Peyer's patch (tissue), 4 donors: ENCODE data around the gene C1orf167. TPM values are rescaled to one million over a fixed set of nuclear protein-coding genes. Genes with fewer than 3 reads are reported as not detected.
A peak's percentile ranks its signal among the peaks of the same experiment; 100 is the strongest.

ENCODE experiments used
- DNase-seq, 3 donors: peaks; one replicate each; pipeline ENCODE4 v3.0.0-alpha.2; 2017 to 2019
- H3K27ac ChIP-seq, 4 donors: fragments of 200-600 bp; sonication (generic); one replicate each; pipeline ENCODE4 v1.5.1; 2016 to 2019
- H3K27me3 ChIP-seq, 2 donors: fragments of 200-600 bp; sonication (generic); one replicate each; pipeline ENCODE4 v1.5.1; 2019
- H3K36me3 ChIP-seq, 3 donors: fragments of 200-600 bp; sonication (generic); one replicate each; pipeline ENCODE4 v1.5.1; 2016 to 2019
- H3K4me1 ChIP-seq, 4 donors: fragments of 200-600 bp; sonication (generic); one replicate each; pipeline ENCODE4 v1.5.1; 2016 to 2019
- H3K4me3 ChIP-seq, 4 donors: fragments of 200-600 bp; sonication (generic); 1 replicate in 3 of 4; 2 replicates in 1 of 4; pipeline ENCODE4 v1.5.1; 2016 to 2019; ENCODE audit warnings: mild to moderate bottlenecking in 1 of 4
- H3K9me3 ChIP-seq, 4 donors: fragments of 200-600 bp; sonication (generic); one replicate each; pipeline ENCODE4 v1.5.1; 2016 to 2019; ENCODE audit warnings: mild to moderate bottlenecking in 1 of 4
- CTCF ChIP-seq, 6 experiments: fragments of 450-650 bp in 4 of 6; fragments of 200-600 bp in 2 of 6; sonication (generic) in 1 of 6; IDR thresholded peaks; one replicate each; pipeline ENCODE4 v1.5.1; 2017 to 2019; ENCODE audit warnings: antibody characterized with exemption in 6 of 6, mild to moderate bottlenecking in 3 of 6, moderate library complexity in 1 of 6
- POLR2A ChIP-seq, 2 donors: fragments of 450-650 bp; IDR thresholded peaks; one replicate each; pipeline ENCODE4 v1.5.1; 2017; ENCODE audit warnings: antibody characterized with exemption in 2 of 2, mild to moderate bottlenecking in 2 of 2, moderate library complexity in 2 of 2
- total RNA-seq, 4 donors: library from RNA; depleted of rRNA; stranded (reverse); fragments of >200 nt; gene quantifications; one replicate each; pipeline ENCODE4 v1.1.0, GENCODE V29; 2016

C1orf167 gene
- total RNA-seq, 4 donors from 2014 or later: not detected

GRCh38 chr1:11770011-11770410, 8.0 kb downstream of the C1orf167 start:
- Histone ChIP-seq H3K27me3 (no peaks in the 10 kb centered on the region), H3K4me3 (no peak overlapping the region), H3K36me3 (no peaks in the 10 kb centered on the region), H3K4me1 (no peaks in the 10 kb centered on the region), H3K9me3 (no peaks in the 10 kb centered on the region), H3K27ac (no peak overlapping the region)
- no peak for DNase-seq
- TF ChIP-seq CTCF (IDR thresholded peaks at IDR 0.05): no peak
- no peak for TF ChIP-seq POLR2A (IDR thresholded peaks at IDR 0.05)

DNA sequence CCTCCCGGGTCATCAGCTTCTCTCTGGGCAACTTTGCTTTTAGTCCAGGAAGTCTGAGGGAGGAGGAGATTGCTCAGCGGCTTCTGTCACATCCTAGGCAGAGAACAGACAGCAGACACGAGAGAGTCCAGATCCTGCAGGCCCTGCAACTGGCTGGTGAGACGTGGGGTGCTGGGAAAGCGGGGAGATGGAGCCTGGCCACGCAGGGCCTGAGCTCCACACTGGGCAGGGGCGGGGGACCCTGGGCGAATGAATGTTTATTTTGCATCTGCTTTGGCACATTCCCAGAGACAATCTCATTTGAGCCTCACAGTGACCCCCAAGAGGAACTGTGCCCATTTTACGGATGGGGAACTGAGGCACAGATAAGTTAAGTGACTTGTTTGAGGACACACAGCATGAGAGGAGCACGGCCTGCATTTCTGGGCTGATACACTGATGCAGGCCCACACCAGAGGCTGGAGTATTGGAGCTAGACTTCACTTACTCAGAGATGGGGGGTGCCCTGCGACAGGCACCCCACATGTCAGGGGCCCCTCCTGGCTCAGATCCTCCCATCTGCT, 9.6 kb downstream of the C1orf167 start:
- no peak for DNase-seq
- no peaks in the 10 kb centered on the region for H3K4me1 ChIP-seq
- no peak overlapping the region for H3K4me3 ChIP-seq
- H3K27me3 ChIP-seq: no peaks in the 10 kb centered on the region
- no peaks in the 10 kb centered on the region for H3K36me3 ChIP-seq
- H3K9me3 ChIP-seq: no peaks in the 10 kb centered on the region
- H3K27ac ChIP-seq: no peak overlapping the region
- TF ChIP-seq POLR2A (IDR thresholded peaks at IDR 0.05): no peak
- TF ChIP-seq CTCF (IDR thresholded peaks at IDR 0.05): no peak

DNA sequence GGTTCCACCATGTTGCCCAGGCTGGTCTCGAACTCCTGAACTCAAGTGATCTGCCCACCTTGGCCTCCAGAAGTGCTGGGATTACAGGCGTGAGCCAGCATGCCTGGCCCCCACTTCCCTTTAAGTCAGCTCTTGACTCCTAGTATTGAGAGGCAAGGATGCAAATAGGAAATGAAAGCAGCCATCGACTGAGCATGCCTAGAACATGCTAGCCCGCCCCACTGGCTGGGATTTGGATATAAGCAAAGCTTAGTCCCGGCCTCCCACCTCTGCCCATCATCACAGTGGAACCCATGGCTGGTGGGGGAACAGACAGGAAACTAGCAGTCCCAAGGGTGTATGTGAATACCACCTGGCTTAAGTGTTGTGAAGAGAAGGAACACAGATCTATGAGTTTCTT, 10.5 kb downstream of the C1orf167 start:
- no peaks in the 10 kb centered on the region for H3K4me1 ChIP-seq
- H3K27me3 ChIP-seq: no peaks in the 10 kb centered on the region
- H3K9me3 ChIP-seq: no peaks in the 10 kb centered on the region
- no peak overlapping the region for H3K27ac ChIP-seq
- no peak overlapping the region for H3K4me3 ChIP-seq
- no peak for TF ChIP-seq POLR2A (IDR thresholded peaks at IDR 0.05)
- TF ChIP-seq CTCF (IDR thresholded peaks at IDR 0.05): no peak
- no peak for DNase-seq
- H3K36me3 ChIP-seq: no peaks in the 10 kb centered on the region

GRCh38 chr1:11774753-11775152, 12.8 kb downstream of the C1orf167 start:
- H3K27me3 ChIP-seq: no peaks in the 10 kb centered on the region
- H3K27ac ChIP-seq: no peak overlapping the region
- H3K4me3 ChIP-seq: no peak overlapping the region
- H3K9me3 ChIP-seq: no peaks in the 10 kb centered on the region
- H3K36me3 ChIP-seq: no peaks in the 10 kb centered on the region
- no peak for TF ChIP-seq CTCF (IDR thresholded peaks at IDR 0.05)
- no peak for TF ChIP-seq POLR2A (IDR thresholded peaks at IDR 0.05)
- H3K4me1 ChIP-seq: no peaks in the 10 kb centered on the region
- no peak for DNase-seq

DNA sequence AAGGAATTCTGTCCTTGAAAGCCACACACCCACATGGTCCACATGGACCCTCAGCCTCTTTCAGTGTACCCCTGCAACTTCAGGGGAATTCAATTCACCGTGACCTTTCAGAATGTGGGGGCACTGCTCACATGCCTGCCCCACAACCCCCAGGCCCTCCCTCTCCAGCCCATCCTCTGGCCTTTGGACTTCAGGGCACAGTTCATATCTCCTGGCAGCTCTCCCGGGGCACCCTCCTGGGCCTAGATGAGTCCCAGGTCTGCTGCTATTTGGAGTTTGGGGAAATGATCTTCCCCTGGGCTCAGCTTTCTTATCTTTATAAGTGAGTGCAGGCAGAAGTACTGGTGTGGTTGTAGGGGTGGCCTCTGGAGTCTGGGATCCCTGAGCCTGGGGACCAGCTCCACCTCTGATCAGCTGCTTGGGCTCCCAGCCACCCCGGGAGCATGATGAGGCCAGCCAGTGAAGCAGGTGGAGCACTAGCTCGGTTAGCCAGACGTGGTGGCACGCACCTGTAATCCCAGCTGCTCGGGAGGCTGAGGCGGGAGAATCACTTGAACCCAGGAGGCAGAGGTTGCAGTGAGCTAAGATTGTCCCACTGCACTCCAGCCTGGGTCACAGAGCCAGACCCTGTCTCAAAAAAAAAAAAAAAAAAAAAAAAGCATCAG, 15.8 kb downstream of the C1orf167 start:
- no peaks in the 10 kb centered on the region for H3K4me1 ChIP-seq
- H3K4me3 ChIP-seq: no peak overlapping the region
- peak in 2 of 3 donors; percentile 64 to 81 for DNase-seq
- peak overlapping the region in 1 of 4 donors; percentile 46 for H3K27ac ChIP-seq
- H3K27me3 ChIP-seq: no peaks in the 10 kb centered on the region
- no peaks in the 10 kb centered on the region for H3K36me3 ChIP-seq
- H3K9me3 ChIP-seq: no peaks in the 10 kb centered on the region
- TF ChIP-seq CTCF (IDR thresholded peaks at IDR 0.05) (no peak), POLR2A (IDR thresholded peaks at IDR 0.05) (no peak)
